Aorta (tissue), 5 donors: ENCODE data around the gene HDC. TPM values are rescaled to one million over a fixed set of nuclear protein-coding genes. Genes with fewer than 3 reads are reported as not detected.

ENCODE experiments used
- ATAC-seq: fragments of 200-7000 bp; cut with Tn5 transposase; one replicate; pipeline ENCODE4 v1.9.1; 2022; ENCODE audit warnings: moderate library complexity; ENCODE audit not compliant: low FRiP score
- DNase-seq, 2 donors: peaks; one replicate each; pipeline ENCODE4 v3.0.0-alpha.2; 2020
- H3K27ac ChIP-seq, 2 donors: one replicate each; pipeline ENCODE4 v1.5.1; 2013; ENCODE audit warnings: low read length in 2 of 2, mild to moderate bottlenecking in 2 of 2, moderate library complexity in 2 of 2, control low read depth in 1 of 2, inconsistent platforms in 1 of 2, low read depth in 1 of 2
- H3K27me3 ChIP-seq, 2 donors: one replicate each; pipeline ENCODE4 v1.6.1; 2013; ENCODE audit warnings: control low read depth in 1 of 2, low read length in 1 of 2, mild to moderate bottlenecking in 1 of 2, moderate library complexity in 1 of 2; ENCODE audit not compliant: insufficient read depth in 2 of 2, control insufficient read depth in 1 of 2
- H3K36me3 ChIP-seq, 2 donors: one replicate each; pipeline ENCODE4 v1.6.1; 2013; ENCODE audit warnings: control low read depth in 1 of 2, low read length in 1 of 2, mild to moderate bottlenecking in 1 of 2; ENCODE audit not compliant: insufficient read depth in 2 of 2, control insufficient read depth in 1 of 2
- H3K4me1 ChIP-seq, 2 donors: one replicate each; pipeline ENCODE4 v1.6.1; 2013; ENCODE audit warnings: low read length in 2 of 2, control low read depth in 1 of 2, mild to moderate bottlenecking in 1 of 2, moderate library complexity in 1 of 2; ENCODE audit not compliant: insufficient read depth in 2 of 2, control insufficient read depth in 1 of 2
- H3K4me3 ChIP-seq, 2 donors: one replicate each; pipeline ENCODE4 v1.5.1; 2013; ENCODE audit warnings: low read length in 2 of 2, control low read depth in 1 of 2, mild to moderate bottlenecking in 1 of 2
- H3K9me3 ChIP-seq: one replicate; pipeline ENCODE4 v1.6.1; 2013; ENCODE audit warnings: mild to moderate bottlenecking, low read length; ENCODE audit not compliant: control insufficient read depth
- WGBS, 2 donors: extraction: QIAGEN DNeasy Blood & Tissue Kit; methylation state at CpG; one replicate each; pipeline ENCODE4 v1.1.7; 2013; 5-methylcytosine and 5-hydroxymethylcytosine counted together
- intact Hi-C, 2 donors: fragments of 100-400 bp; cut with DNase I; formaldehyde crosslinking; loops; one replicate each; pipeline versions ENCODE4 v1.14.2 to v1.15.0; 2022
- polyA plus RNA-seq, 2 donors: library from polyadenylated mRNA; stranded (reverse); fragments of 200-250 nt; gene quantifications; one replicate each; pipeline ENCODE4 v1.2.3, GENCODE V29; 2013
- total RNA-seq, 2 donors: library from RNA; stranded (reverse); fragmentation: NEBNext Ultra II Directional; extraction: Animal tissue kit (Norgen Biotek cat#: 25700); gene quantifications; one replicate each; pipeline ENCODE4 v1.2.1, GENCODE V29; 2021
- donor health status: healthy with polysubstance abuse.
- donor health status: Bipolar disorder and iron deficiency.
- donor health status: DM: no; HTN: no; CAD: no.
- donor health status: DM: no; HTN: no; CAD: no.
- donor health status: DM: yes; HTN: yes; CAD: no.

Gene HDC
- total and polyA plus RNA-seq, 4 donors, result 0.38 to 34.7 (median 6.8) TPM; not detected in 1

- DNase-seq (no peak), ATAC-seq (no peak)
- H3K27me3 ChIP-seq, result no peaks in the 10 kb centered on the region
- no peaks in the 10 kb centered on the region for H3K9me3 ChIP-seq
- no peak overlapping the region for H3K27ac ChIP-seq
- intact Hi-C loops, result no loop called here
- no peaks in the 10 kb centered on the region for H3K4me1 ChIP-seq
- 88 to 91% methylated on average over 2 of the region's 2 CpGs for WGBS, 2 donors
- no peaks in the 10 kb centered on the region for H3K36me3 ChIP-seq
- no peak overlapping the region for H3K4me3 ChIP-seq
These were observed 27.3 kb downstream of the HDC start for GRCh38 chr15:50238255-50238654.

GRCh38 chr15:50236433-50236832 is 29.1 kb downstream of the HDC start:
- intact Hi-C loops, result no loop called here
- ATAC-seq, result no peak
- no peak overlapping the region for H3K4me3 ChIP-seq
- DNase-seq, result no peak
- no peaks in the 10 kb centered on the region for H3K9me3 ChIP-seq
- no peaks in the 10 kb centered on the region for H3K36me3 ChIP-seq
- H3K27me3 ChIP-seq, result no peaks in the 10 kb centered on the region
- H3K4me1 ChIP-seq, result no peaks in the 10 kb centered on the region
- 91 to 92% methylated on average over 9 of the region's 9 CpGs for WGBS, 2 donors
- H3K27ac ChIP-seq, result no peak overlapping the region

DNA sequence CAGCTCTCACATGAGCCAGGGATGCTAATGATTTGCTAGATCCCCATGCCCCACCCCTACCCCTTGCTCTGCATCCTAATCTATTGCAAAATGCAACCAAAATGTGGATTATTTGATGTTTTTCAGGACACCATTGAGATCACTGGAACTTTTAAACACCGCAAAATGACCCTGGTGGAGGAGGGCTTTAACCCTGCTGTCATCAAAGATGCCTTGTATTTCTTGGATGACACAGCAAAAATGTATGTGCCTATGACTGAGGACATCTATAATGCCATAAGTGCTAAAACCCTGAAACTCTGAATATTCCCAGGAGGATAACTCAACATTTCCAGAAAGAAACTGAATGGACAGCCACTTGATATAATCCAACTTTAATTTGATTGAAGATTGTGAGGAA is 29.7 kb downstream of the HDC start:
- 62 to 71% methylated on average over 1 of the region's 1 CpG for WGBS, 2 donors
- H3K4me1 ChIP-seq, result no peaks in the 10 kb centered on the region
- H3K27ac ChIP-seq, result no peak overlapping the region
- no peaks in the 10 kb centered on the region for H3K9me3 ChIP-seq
- H3K36me3 ChIP-seq, result no peaks in the 10 kb centered on the region
- ATAC-seq (no peak), DNase-seq (no peak)
- no peaks in the 10 kb centered on the region for H3K27me3 ChIP-seq
- H3K4me3 ChIP-seq, result no peak overlapping the region
- intact Hi-C loops, result no loop called here

DNA sequence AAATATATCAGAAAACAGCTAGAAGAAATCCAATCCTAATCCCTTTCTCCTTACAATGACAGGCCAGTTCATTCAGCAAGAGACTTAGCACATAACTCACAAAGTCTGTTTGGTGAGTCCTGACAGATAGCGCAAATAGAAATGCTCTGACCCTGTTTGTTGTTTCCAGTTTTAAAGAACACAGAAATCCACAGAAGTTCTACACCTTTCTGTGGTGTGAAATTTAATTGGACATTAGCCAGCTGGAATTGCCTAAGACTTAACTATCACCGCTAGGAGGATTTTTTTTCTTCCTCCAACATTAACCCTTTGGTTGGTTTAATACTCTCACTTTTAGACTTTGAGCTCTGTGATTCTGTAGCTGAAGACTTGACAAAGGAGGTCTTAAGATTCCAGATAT is 30.8 kb downstream of the HDC start:
- no peak overlapping the region for H3K4me3 ChIP-seq
- no peak overlapping the region for H3K27ac ChIP-seq
- no peaks in the 10 kb centered on the region for H3K36me3 ChIP-seq
- 41 to 42% methylated on average over 2 of the region's 2 CpGs for WGBS, 2 donors
- no peaks in the 10 kb centered on the region for H3K9me3 ChIP-seq
- H3K27me3 ChIP-seq, result no peaks in the 10 kb centered on the region
- DNase-seq, result no peak
- H3K4me1 ChIP-seq, result no peaks in the 10 kb centered on the region
- intact Hi-C loops, result no loop called here
- no peak for ATAC-seq

DNA sequence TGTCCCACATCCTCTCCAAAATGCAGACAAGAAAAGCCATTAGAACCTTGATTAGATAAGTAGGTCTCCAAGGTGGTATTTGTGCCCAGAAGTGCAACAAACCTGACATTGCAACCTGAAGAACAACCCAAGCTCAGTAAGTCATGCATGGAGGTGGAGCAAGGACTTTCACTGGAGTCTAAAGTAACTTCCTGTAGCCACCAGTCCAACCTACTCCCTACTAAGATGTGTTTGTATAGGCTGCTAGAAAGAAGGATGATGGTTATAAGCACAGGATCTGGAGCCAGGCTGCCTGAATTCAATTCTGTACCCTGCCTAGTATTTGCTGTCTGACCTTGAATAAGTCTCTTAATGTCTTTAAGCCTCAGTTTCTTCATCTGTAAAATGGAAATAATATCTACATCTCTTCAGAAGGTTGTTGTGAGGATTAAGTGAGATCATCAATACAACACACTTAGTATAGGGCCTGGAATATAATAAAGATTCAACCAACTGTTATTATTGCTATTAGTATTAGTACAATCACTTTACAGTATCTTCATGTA is 32.3 kb downstream of the HDC start:
- no peak overlapping the region for H3K27ac ChIP-seq
- no peaks in the 10 kb centered on the region for H3K9me3 ChIP-seq
- intact Hi-C loops, result no loop called here

GRCh38 chr15:50232791-50233190 is 32.7 kb downstream of the HDC start:
- H3K4me3 ChIP-seq, result no peak overlapping the region
- intact Hi-C loops, result no loop called here
- H3K4me1 ChIP-seq, result no peaks in the 10 kb centered on the region
- H3K9me3 ChIP-seq, result no peaks in the 10 kb centered on the region
- H3K27me3 ChIP-seq, result no peaks in the 10 kb centered on the region
- no peak overlapping the region for H3K27ac ChIP-seq
- no peaks in the 10 kb centered on the region for H3K36me3 ChIP-seq
- ATAC-seq, result no peak
- DNase-seq, result no peak
- WGBS, 2 donors, result 86 to 94% methylated on average over 2 of the region's 2 CpGs

More for the DNA sequence above, 32.3 kb downstream of the HDC start:
- no peaks in the 10 kb centered on the region for H3K27me3 ChIP-seq
- no peak overlapping the region for H3K4me3 ChIP-seq
- DNase-seq (no peak), ATAC-seq (no peak)
- H3K4me1 ChIP-seq, result no peaks in the 10 kb centered on the region
- H3K36me3 ChIP-seq, result no peaks in the 10 kb centered on the region

- Histone ChIP-seq H3K27me3 (no peaks in the 10 kb centered on the region), H3K4me1 (no peaks in the 10 kb centered on the region), H3K4me3 (no peak overlapping the region), H3K9me3 (no peaks in the 10 kb centered on the region), H3K27ac (no peak overlapping the region), H3K36me3 (no peaks in the 10 kb centered on the region)
- ATAC-seq (no peak), DNase-seq (no peak)
- intact Hi-C loops, result no loop called here
These were observed 33.8 kb downstream of the HDC start for GRCh38 chr15:50231761-50232160.

GRCh38 chr15:50229336-50229735 is 36.2 kb downstream of the HDC start:
- no peak overlapping the region for H3K4me3 ChIP-seq
- DNase-seq (no peak), ATAC-seq (no peak)
- H3K9me3 ChIP-seq, result no peaks in the 10 kb centered on the region
- no peak overlapping the region for H3K27ac ChIP-seq
- no peaks in the 10 kb centered on the region for H3K27me3 ChIP-seq
- no peaks in the 10 kb centered on the region for H3K4me1 ChIP-seq
- intact Hi-C loops, result no loop called here
- H3K36me3 ChIP-seq, result no peaks in the 10 kb centered on the region
- WGBS, 2 donors, result 67 to 90% methylated on average over 3 of the region's 3 CpGs

DNA sequence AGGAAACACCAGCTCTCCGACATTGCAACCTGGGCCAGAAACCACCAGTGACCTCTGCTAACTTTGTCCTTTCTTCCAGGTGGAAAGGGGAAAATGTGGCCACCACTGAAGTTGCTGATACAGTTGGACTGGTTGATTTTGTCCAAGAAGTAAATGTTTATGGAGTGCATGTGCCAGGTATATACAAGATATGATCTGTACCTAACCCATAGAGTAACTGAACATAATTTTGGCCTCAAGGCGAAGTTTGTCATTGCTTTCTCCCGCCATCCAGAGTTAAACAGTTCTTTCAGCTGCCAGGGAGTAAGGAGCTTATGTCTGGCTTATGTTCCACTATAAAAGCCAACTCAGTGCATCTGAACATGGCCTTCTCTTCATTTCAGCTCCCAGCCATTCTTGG is 36.7 kb downstream of the HDC start:
- H3K36me3 ChIP-seq, result no peaks in the 10 kb centered on the region
- no peaks in the 10 kb centered on the region for H3K27me3 ChIP-seq
- no peaks in the 10 kb centered on the region for H3K9me3 ChIP-seq
- no peak for DNase-seq
- no peak overlapping the region for H3K4me3 ChIP-seq
- no peaks in the 10 kb centered on the region for H3K4me1 ChIP-seq
- no peak overlapping the region for H3K27ac ChIP-seq
- intact Hi-C loops, result no loop called here
- WGBS, 2 donors, result 87 to 90% methylated on average over 3 of the region's 3 CpGs
- ATAC-seq, result no peak
